Measurements from ENCODE around the gene TBCEL. TPM values are rescaled to one million over a fixed set of nuclear protein-coding genes. Genes with fewer than 3 reads are reported as not detected.

Gene TBCEL
- total RNA-seq, 1 donor from 2014 or later = 31.2 TPM

DNA sequence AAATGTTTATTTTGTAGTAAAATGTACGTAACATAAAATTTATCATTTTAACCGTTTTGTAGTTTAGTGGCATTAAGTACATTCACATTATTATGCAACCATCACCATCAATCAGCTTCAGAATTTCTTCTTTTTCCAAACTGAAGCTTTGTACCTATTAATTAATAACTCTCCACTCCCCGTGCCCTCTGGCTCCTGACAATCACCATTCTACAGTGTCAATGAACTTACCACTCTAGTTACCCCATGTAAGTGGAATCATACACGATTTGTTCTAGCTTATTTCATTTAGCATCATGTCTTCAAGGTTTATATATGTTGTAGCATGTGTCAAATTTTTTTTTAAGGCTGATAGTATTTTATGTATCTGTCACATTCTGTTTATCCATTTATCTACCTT lies 9.7 kb downstream of the TBCEL start:
- Mint-ChIP-seq H3K4me3 (ENCODE audit: unreplicated experiment) (no peak overlapping the region), H3K36me3 (ENCODE audit: low read depth, unreplicated experiment) (no peaks in the 10 kb centered on the region), H3K9me3 (ENCODE audit: unreplicated experiment) (no peaks in the 10 kb centered on the region), H3K4me1 (ENCODE audit: unreplicated experiment) (peaks cover 33% of the 10 kb centered on the region), H3K27ac (ENCODE audit: unreplicated experiment) (no peak overlapping the region), H3K27me3 (ENCODE audit: unreplicated experiment) (no peaks in the 10 kb centered on the region)
- DNase-seq (ENCODE audit: low spot score) = no peak
- TF ChIP-seq CTCF (IDR thresholded peaks at IDR 0.05; ENCODE audit: unreplicated experiment) = no peak

DNA sequence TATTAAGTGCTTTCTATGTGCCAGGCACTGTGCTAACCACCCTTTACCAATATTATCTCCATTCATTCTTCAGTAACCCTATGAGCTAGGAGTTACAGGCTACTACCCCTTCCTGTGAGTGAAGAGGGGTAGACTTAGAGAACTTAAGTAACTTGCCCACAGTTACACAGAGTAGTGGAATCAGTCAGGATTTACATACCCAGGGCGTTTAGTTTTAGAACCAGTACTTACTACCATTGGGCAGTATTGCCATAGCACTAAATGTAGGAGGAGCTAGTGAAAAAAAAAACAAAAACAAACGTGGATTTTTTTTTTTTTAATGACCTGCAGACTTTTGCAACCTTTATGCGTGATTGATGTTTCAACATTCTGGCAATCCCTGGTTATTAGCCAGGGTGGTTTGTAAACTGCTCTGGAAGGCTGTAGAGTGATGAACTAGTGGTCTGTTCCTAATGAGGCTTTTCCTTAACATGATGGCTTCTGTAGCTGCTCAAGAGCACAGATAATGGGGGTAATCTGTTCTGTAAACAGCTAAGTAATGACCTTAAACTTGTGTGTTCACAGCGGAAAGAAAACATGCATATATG lies 11.4 kb downstream of the TBCEL start:
- TF ChIP-seq CTCF (IDR thresholded peaks at IDR 0.05; ENCODE audit: unreplicated experiment) = no peak
- peaks cover 2% of the 10 kb centered on the region for H3K27me3 Mint-ChIP-seq (ENCODE audit: unreplicated experiment)
- DNase-seq (ENCODE audit: low spot score) = no peak
- no peak overlapping the region for H3K4me3 Mint-ChIP-seq (ENCODE audit: unreplicated experiment)
- no peaks in the 10 kb centered on the region for H3K9me3 Mint-ChIP-seq (ENCODE audit: unreplicated experiment)
- H3K4me1 Mint-ChIP-seq (ENCODE audit: unreplicated experiment) = peaks cover 42% of the 10 kb centered on the region
- no peaks in the 10 kb centered on the region for H3K36me3 Mint-ChIP-seq (ENCODE audit: low read depth, unreplicated experiment)
- H3K27ac Mint-ChIP-seq (ENCODE audit: unreplicated experiment) = no peak overlapping the region

DNA sequence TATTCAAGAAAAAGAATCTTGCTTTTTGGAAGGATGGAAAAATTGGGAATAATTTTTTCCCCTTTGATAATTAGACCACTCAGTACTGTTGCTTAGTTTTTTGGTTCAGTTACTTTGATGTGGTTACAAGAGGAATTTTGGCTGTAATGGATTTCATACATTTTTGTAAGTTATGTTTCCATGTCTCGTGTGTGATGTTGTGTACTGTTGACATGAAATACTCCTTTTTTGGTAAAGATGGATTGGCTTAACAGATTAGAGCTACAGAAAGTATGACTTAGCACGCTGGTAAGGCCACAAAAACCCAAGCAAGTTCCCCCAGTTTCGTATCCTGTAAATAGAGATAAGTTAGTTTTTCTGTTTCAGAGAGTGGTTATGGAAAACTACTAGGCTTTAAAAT lies 11.9 kb downstream of the TBCEL start:
- Mint-ChIP-seq H3K27me3 (ENCODE audit: unreplicated experiment) (peaks cover 2% of the 10 kb centered on the region), H3K36me3 (ENCODE audit: low read depth, unreplicated experiment) (no peaks in the 10 kb centered on the region), H3K4me3 (ENCODE audit: unreplicated experiment) (no peak overlapping the region), H3K9me3 (ENCODE audit: unreplicated experiment) (no peaks in the 10 kb centered on the region), H3K27ac (ENCODE audit: unreplicated experiment) (no peak overlapping the region), H3K4me1 (ENCODE audit: unreplicated experiment) (peaks cover 43% of the 10 kb centered on the region)
- no peak for DNase-seq (ENCODE audit: low spot score)
- TF ChIP-seq CTCF (IDR thresholded peaks at IDR 0.05; ENCODE audit: unreplicated experiment) = no peak

DNA sequence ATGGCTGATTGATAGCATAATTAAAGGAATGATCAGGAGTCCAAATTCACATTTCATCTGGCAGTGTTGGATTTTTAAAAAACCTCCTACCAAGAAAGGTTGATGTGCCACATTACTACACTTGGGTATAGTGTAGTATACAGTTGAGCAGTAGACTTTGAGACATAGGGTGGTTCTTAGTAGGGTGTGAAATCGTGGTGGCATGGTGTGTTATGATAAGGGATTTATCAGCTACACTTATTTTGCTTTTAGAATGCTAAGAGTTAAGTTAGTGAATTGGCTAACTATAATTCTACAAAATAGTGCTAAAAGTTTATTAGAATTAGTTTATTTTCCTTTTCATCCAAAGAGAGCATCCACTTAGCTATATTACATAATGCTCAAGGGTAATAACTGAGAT lies 13.1 kb downstream of the TBCEL start:
- no peak for TF ChIP-seq CTCF (IDR thresholded peaks at IDR 0.05; ENCODE audit: unreplicated experiment)
- H3K27ac Mint-ChIP-seq (ENCODE audit: unreplicated experiment) = peak overlapping the region; percentile 28
- no peak for DNase-seq (ENCODE audit: low spot score)
- H3K4me1 Mint-ChIP-seq (ENCODE audit: unreplicated experiment) = peaks cover 56% of the 10 kb centered on the region
- no peak overlapping the region for H3K4me3 Mint-ChIP-seq (ENCODE audit: unreplicated experiment)
- peaks cover 2% of the 10 kb centered on the region for H3K27me3 Mint-ChIP-seq (ENCODE audit: unreplicated experiment)
- no peaks in the 10 kb centered on the region for H3K9me3 Mint-ChIP-seq (ENCODE audit: unreplicated experiment)
- H3K36me3 Mint-ChIP-seq (ENCODE audit: low read depth, unreplicated experiment) = no peaks in the 10 kb centered on the region

GRCh38 chr11:121038648-121039409 lies 14.9 kb downstream of the TBCEL start:
- H3K4me1 Mint-ChIP-seq (ENCODE audit: unreplicated experiment) = peaks cover 70% of the 10 kb centered on the region
- H3K36me3 Mint-ChIP-seq (ENCODE audit: low read depth, unreplicated experiment) = no peaks in the 10 kb centered on the region

More at GRCh38 chr11:121038648-121039409, 14.9 kb downstream of the TBCEL start:
- Mint-ChIP-seq H3K27ac (ENCODE audit: unreplicated experiment) (peak overlapping the region; percentile 92), H3K4me3 (ENCODE audit: unreplicated experiment) (peak overlapping the region; percentile 21), H3K9me3 (ENCODE audit: unreplicated experiment) (no peaks in the 10 kb centered on the region), H3K27me3 (ENCODE audit: unreplicated experiment) (peaks cover 4% of the 10 kb centered on the region)
- no peak for TF ChIP-seq CTCF (IDR thresholded peaks at IDR 0.05; ENCODE audit: unreplicated experiment)
- no peak for DNase-seq (ENCODE audit: low spot score)
